HepG2 (cell line): ENCODE measurements around the gene AARSD1. TPM values are rescaled to one million over a fixed set of nuclear protein-coding genes. Genes with fewer than 3 reads are reported as not detected.

Experiments
- ADNP ChIP-seq: sonication (generic); formaldehyde crosslinking; IDR thresholded peaks from 2 replicates; pipeline ENCODE4 v1.4.0; 2020; ENCODE audit warnings: missing genetic modification reagents
- AKAP8 ChIP-seq: sonication (generic); formaldehyde crosslinking; IDR thresholded peaks from 2 replicates; pipeline ENCODE4 v1.5.1; 2020; ENCODE audit warnings: mild to moderate bottlenecking, missing genetic modification reagents
- ELF3 ChIP-seq: IDR thresholded peaks from 2 replicates; pipeline ENCODE4 v1.6.1; 2016; ENCODE audit warnings: missing genetic modification reagents, missing compliant biosample characterization
- FOXA1 ChIP-seq, 2 experiments: fragments of 450-650 bp in 1 of 2; sonication (generic) in 1 of 2; formaldehyde crosslinking in 1 of 2; IDR thresholded peaks; 2 replicates each; pipeline versions ENCODE4 v1.4.0 to v1.6.1; 2016 to 2020; ENCODE audit warnings: missing genetic modification reagents in 1 of 2
- FOXP4 ChIP-seq: sonication (generic); formaldehyde crosslinking; IDR thresholded peaks from 2 replicates; pipeline ENCODE4 v1.4.0; 2020; ENCODE audit warnings: missing genetic modification reagents
- GFI1 ChIP-seq: sonication (generic); formaldehyde crosslinking; IDR thresholded peaks from 2 replicates; pipeline ENCODE4 v1.5.0; 2020; ENCODE audit warnings: missing genetic modification reagents, mild to moderate bottlenecking, borderline replicate concordance
- HDAC2 ChIP-seq: sonication (generic); formaldehyde crosslinking; IDR thresholded peaks from 2 replicates; pipeline ENCODE4 v1.4.0; 2020; ENCODE audit warnings: missing genetic modification reagents
- HMG20A ChIP-seq: IDR thresholded peaks from 2 replicates; pipeline ENCODE4 v1.6.1; 2016; ENCODE audit warnings: borderline replicate concordance
- HNF1B ChIP-seq: sonication (generic); formaldehyde crosslinking; IDR thresholded peaks from 2 replicates; pipeline ENCODE4 v1.5.1; 2020; ENCODE audit warnings: mild to moderate bottlenecking, moderate library complexity, missing genetic modification reagents
- HNF4A ChIP-seq: sonication (generic); formaldehyde crosslinking; IDR thresholded peaks from 2 replicates; pipeline ENCODE4 v1.4.0; 2020; ENCODE audit warnings: missing genetic modification reagents
- MXD4 ChIP-seq: IDR thresholded peaks from 2 replicates; pipeline ENCODE4 v1.6.1; 2016; ENCODE audit warnings: mild to moderate bottlenecking, missing biosample characterization, missing genetic modification reagents
- NR2F6 ChIP-seq, 2 experiments: IDR thresholded peaks; 2 replicates each; pipeline ENCODE4 v1.6.1; 2016; ENCODE audit warnings: antibody characterized with exemption in 1 of 2, mild to moderate bottlenecking in 1 of 2
- POLR2G ChIP-seq: fragments of 200-400 bp; formaldehyde crosslinking; IDR thresholded peaks from 2 replicates; pipeline ENCODE4 v1.6.1; 2018; ENCODE audit warnings: mild to moderate bottlenecking, low read depth, low read length, moderate library complexity
- RXRB ChIP-seq: IDR thresholded peaks from 2 replicates; pipeline ENCODE4 v1.6.1; 2016; ENCODE audit warnings: borderline replicate concordance, missing genetic modification reagents, missing compliant biosample characterization
- SOX5 ChIP-seq: IDR thresholded peaks from 2 replicates; pipeline ENCODE4 v1.6.1; 2016; ENCODE audit warnings: borderline replicate concordance
- ZEB1 ChIP-seq: IDR thresholded peaks from 2 replicates; pipeline ENCODE4 v1.6.1; 2012; ENCODE audit warnings: mild to moderate bottlenecking, low read depth, inconsistent platforms; ENCODE audit not compliant: insufficient replicate concordance
- ZFP41 ChIP-seq: sonication (generic); formaldehyde crosslinking; IDR thresholded peaks from 2 replicates; pipeline ENCODE4 v1.4.0; 2020; ENCODE audit warnings: mild to moderate bottlenecking, missing genetic modification reagents, borderline replicate concordance
- ZNF326 ChIP-seq: sonication (generic); formaldehyde crosslinking; IDR thresholded peaks from 2 replicates; pipeline ENCODE4 v1.4.0; 2020; ENCODE audit warnings: missing genetic modification reagents, borderline replicate concordance
- ZNF512B ChIP-seq: sonication (generic); formaldehyde crosslinking; IDR thresholded peaks from 2 replicates; pipeline ENCODE4 v1.5.1; 2020; ENCODE audit warnings: missing genetic modification reagents, mild to moderate bottlenecking, borderline replicate concordance
- ZNF605 ChIP-seq: sonication (generic); formaldehyde crosslinking; IDR thresholded peaks from 2 replicates; pipeline ENCODE4 v1.8.0; 2022; ENCODE audit warnings: mild to moderate bottlenecking, missing genetic modification reagents
- ZNF607 ChIP-seq: sonication (generic); formaldehyde crosslinking; IDR thresholded peaks from 2 replicates; pipeline ENCODE4 v1.5.1; 2020; ENCODE audit warnings: missing genetic modification reagents, mild to moderate bottlenecking, borderline replicate concordance
- ZNF761 ChIP-seq: sonication (generic); formaldehyde crosslinking; conservative IDR thresholded peaks from 2 replicates; pipeline ENCODE4 v1.4.0; 2020; ENCODE audit warnings: mild to moderate bottlenecking, missing genetic modification reagents
- ZNF891 ChIP-seq: sonication (generic); formaldehyde crosslinking; IDR thresholded peaks from 2 replicates; pipeline ENCODE4 v1.5.0; 2020; ENCODE audit warnings: mild to moderate bottlenecking, missing genetic modification reagents
- polyA plus RNA-seq, 8 experiments: library from polyadenylated mRNA; depleted of rRNA in 3 of 8; stranded (reverse) in 7 of 8; unstranded in 1 of 8; fragments of >200 nt; fragmentation: Illumina TruSeq in 4 of 8; extraction: Trizol in 4 of 8; gene quantifications; 2 replicates each; pipeline versions ENCODE4 v1.2.1 to v1.2.3, GENCODE V29; 2011 to 2016; ENCODE audit warnings: low read depth in 4 of 8, missing spikeins in 1 of 8, mixed read lengths in 1 of 8; ENCODE audit not compliant: insufficient read depth in 1 of 8
- total RNA-seq, 5 experiments: library from RNA; depleted of rRNA; stranded (reverse); fragments of >200 nt; fragmentation: Illumina TruSeq; extraction: Trizol; gene quantifications; 2 replicates each; pipeline ENCODE4 v1.2.3, GENCODE V29; 2016; ENCODE audit warnings: low read depth in 1 of 5

The AARSD1 gene
- total and polyA plus RNA-seq, 2 of the 13 experiments (the other 11 are each of a cell fraction or from before 2014, with no cell fraction given) = 24.7 to 29.3 TPM

- TF ChIP-seq ZEB1 (peak; percentile 84), NR2F6 (IDR thresholded peaks at IDR 0.05) (no peak), NR2F6 (CRISPR knock-in tag; IDR thresholded peaks at IDR 0.05) (peak; percentile 64), HNF1B (CRISPR knock-in tag) (peak; percentile 41), ZNF326 (no peak), FOXA1 (IDR thresholded peaks at IDR 0.05) (no peak), FOXA1 (CRISPR knock-in tag; IDR thresholded peaks at IDR 0.05) (no peak), ZNF607 (CRISPR knock-in tag) (no peak), ZNF891 (no peak), RXRB (CRISPR knock-in tag) (peak; percentile 72), SOX5 (CRISPR knock-in tag) (peak; percentile 47; the same call in 1 of the 2 replicates), ZFP41 (CRISPR knock-in tag) (no peak), AKAP8 (CRISPR knock-in tag) (peak; percentile 63; the same call in 1 of the 2 replicates), ZNF761 (CRISPR knock-in tag) (0 out of 2 replicates have a peak, but pooled peaks have one; percentile 9), ADNP (CRISPR knock-in tag) (peak; percentile 12; the same call in 1 of the 2 replicates), GFI1 (no peak), HDAC2 (peak; percentile 70; the same call in 1 of the 2 replicates), HNF4A (CRISPR knock-in tag) (peak; percentile 57), FOXP4 (CRISPR knock-in tag) (peak; percentile 64; the same call in 1 of the 2 replicates), ZNF512B (0 out of 2 replicates have a peak, but pooled peaks have one; percentile 51), ZNF605 (CRISPR knock-in tag) (peak; percentile 62), HMG20A (peak; percentile 22; the same call in 1 of the 2 replicates), POLR2G (no peak), MXD4 (CRISPR knock-in tag) (0 out of 2 replicates have a peak, but pooled peaks have one; percentile 45), ELF3 (CRISPR knock-in tag) (peak; percentile 52; the same call in 1 of the 2 replicates)
These were observed 11.0 kb upstream of the AARSD1 start (continued) for GRCh38 chr17:42975265-42975664.
